Measurements from ENCODE around the gene LGALS7. TPM values are rescaled to one million over a fixed set of nuclear protein-coding genes. Genes with fewer than 3 reads are reported as not detected.

The LGALS7 gene
- polyA plus RNA-seq, 1 of the 3 experiments (the other 2 are of a cell fraction): not detected

GRCh38 chr19:38778733-38779132 is 5.4 kb upstream of the LGALS7 start:
- H3K27me3 ChIP-seq (ENCODE audit: insufficient read depth): no peaks in the 10 kb centered on the region
- no peaks in the 10 kb centered on the region for H3K36me3 ChIP-seq (replicated peaks in 1 of 2; ENCODE audit: control insufficient read depth in 1 of 2, insufficient read depth in 2 of 2, low read length in 1 of 2)
- H3K4me3 ChIP-seq (ENCODE audit: low read depth in 2 of 2, low read length in 1 of 2): no peak overlapping the region
- 70% methylated on average over 7 of the region's 7 CpGs for whole genome bisulfite sequencing (ENCODE audit: low lambda C conversion rate)
- CTCF ChIA-PET: no interaction called here
- POLR2A ChIA-PET: no interaction called here
- H3K79me2 ChIP-seq (ENCODE audit: insufficient read depth): no peaks in the 10 kb centered on the region
- TF ChIP-seq RXRA (IDR thresholded peaks at IDR 0.05; ENCODE audit: borderline replicate concordance, low read depth): no peak
- TF ChIP-seq, protein P1, sequence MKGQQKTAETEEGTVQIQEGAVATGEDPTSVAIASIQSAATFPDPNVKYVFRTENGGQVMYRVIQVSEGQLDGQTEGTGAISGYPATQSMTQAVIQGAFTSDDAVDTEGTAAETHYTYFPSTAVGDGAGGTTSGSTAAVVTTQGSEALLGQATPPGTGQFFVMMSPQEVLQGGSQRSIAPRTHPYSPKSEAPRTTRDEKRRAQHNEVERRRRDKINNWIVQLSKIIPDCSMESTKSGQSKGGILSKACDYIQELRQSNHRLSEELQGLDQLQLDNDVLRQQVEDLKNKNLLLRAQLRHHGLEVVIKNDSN (IDR thresholded peaks at IDR 0.05; ENCODE audit: borderline replicate concordance, low read depth): no peak
- no peak for TF ChIP-seq REST (IDR thresholded peaks at IDR 0.05; ENCODE audit: low read depth, low read length)
- TF ChIP-seq TCF12 (IDR thresholded peaks at IDR 0.05): no peak
- TF ChIP-seq GATA2 (CRISPR knock-in tag; IDR thresholded peaks at IDR 0.05): no peak
- TF ChIP-seq GABPA (IDR thresholded peaks at IDR 0.05; ENCODE audit: low read depth): no peak
- no peak for TF ChIP-seq YY1 (IDR thresholded peaks at IDR 0.05; ENCODE audit: low read depth)
- no peak overlapping the region for H3K4me2 ChIP-seq
- H3K4me1 ChIP-seq (ENCODE audit: control insufficient read depth in 1 of 2, insufficient read depth in 2 of 2, low read depth in 1 of 2, low read length in 1 of 2): no peaks in the 10 kb centered on the region
- H3K9me2 ChIP-seq: no peaks in the 10 kb centered on the region
- H3K9ac ChIP-seq: no peak overlapping the region
- no peak for DNase-seq
- H3F3A ChIP-seq (replicated peaks; ENCODE audit: insufficient read depth): no peaks in the 10 kb centered on the region
- H2AFZ ChIP-seq (ENCODE audit: low read depth): no peak overlapping the region
- no peaks in the 10 kb centered on the region for H3K9me3 ChIP-seq
- H4K20me1 ChIP-seq (ENCODE audit: insufficient read depth): no peaks in the 10 kb centered on the region
- H3K27ac ChIP-seq (ENCODE audit: low read depth in 2 of 2, low read length in 1 of 2): no peak overlapping the region

GRCh38 chr19:38774181-38774950 is 1.0 kb upstream of the LGALS7 start:
- CTCF ChIA-PET: no interaction called here
- no peak overlapping the region for H3K4me3 ChIP-seq (ENCODE audit: low read depth in 2 of 2, low read length in 1 of 2)
- H3K27me3 ChIP-seq (ENCODE audit: insufficient read depth): no peaks in the 10 kb centered on the region
- H3K36me3 ChIP-seq (replicated peaks in 1 of 2; ENCODE audit: control insufficient read depth in 1 of 2, insufficient read depth in 2 of 2, low read length in 1 of 2): no peaks in the 10 kb centered on the region
- no peak for TF ChIP-seq RCOR1 (IDR thresholded peaks at IDR 0.05; ENCODE audit: low read length)
- TF ChIP-seq EZH2phosphoT487 (IDR thresholded peaks at IDR 0.05; ENCODE audit: borderline replicate concordance, low read depth): no peak
- TF ChIP-seq FOSL2 (IDR thresholded peaks at IDR 0.05; ENCODE audit: borderline replicate concordance, low read depth): no peak
- TF ChIP-seq SIN3A (IDR thresholded peaks at IDR 0.05; ENCODE audit: borderline replicate concordance, low read depth, low read length): no peak
- no peak for TF ChIP-seq FOXJ3 (CRISPR knock-in tag; IDR thresholded peaks at IDR 0.05)
- TF ChIP-seq TCF12 (IDR thresholded peaks at IDR 0.05): no peak
- TF ChIP-seq USF2 (IDR thresholded peaks at IDR 0.05; ENCODE audit: borderline replicate concordance, low read depth, low read length): no peak
- TF ChIP-seq RAD21 (IDR thresholded peaks at IDR 0.05; ENCODE audit: low read length): no peak
- TF ChIP-seq GABPA (IDR thresholded peaks at IDR 0.05; ENCODE audit: low read depth): no peak
- TF ChIP-seq, protein P1 (IDR thresholded peaks at IDR 0.05; ENCODE audit: borderline replicate concordance, low read depth): no peak
- no peak for TF ChIP-seq RFX5 (IDR thresholded peaks at IDR 0.05; ENCODE audit: low read length)
- no peak for TF ChIP-seq REST (IDR thresholded peaks at IDR 0.05; ENCODE audit: low read depth, low read length)
- TF ChIP-seq MXI1 (IDR thresholded peaks at IDR 0.05; ENCODE audit: low read depth, low read length): no peak
- 86% methylated on average over 12 of the region's 13 CpGs for WGBS (ENCODE audit: low lambda C conversion rate)
- H3K9me3 ChIP-seq: no peaks in the 10 kb centered on the region
- H3K4me2 ChIP-seq: no peak overlapping the region
- H2AFZ ChIP-seq (ENCODE audit: low read depth): no peak overlapping the region
- no peaks in the 10 kb centered on the region for H4K20me1 ChIP-seq (ENCODE audit: insufficient read depth)
- POLR2A ChIA-PET: interaction anchor here (1.5 kb wide), 1 partner anchor 63 kb away, joined by 4 read pairs; no protein-coding TSS in a partner anchor
- no peak overlapping the region for H3K9ac ChIP-seq
- H3K4me1 ChIP-seq (ENCODE audit: control insufficient read depth in 1 of 2, insufficient read depth in 2 of 2, low read depth in 1 of 2, low read length in 1 of 2): no peaks in the 10 kb centered on the region
- no peak for DNase-seq
- no peaks in the 10 kb centered on the region for H3K9me2 ChIP-seq
- H3F3A ChIP-seq (replicated peaks; ENCODE audit: insufficient read depth): no peaks in the 10 kb centered on the region
- H3K79me2 ChIP-seq (ENCODE audit: insufficient read depth): no peaks in the 10 kb centered on the region
- no peak overlapping the region for H3K27ac ChIP-seq (ENCODE audit: low read depth in 2 of 2, low read length in 1 of 2)

All from SK-N-SH (cell line).